NCI-H526 treated with DMSO at 0.1 percent for 48 hours (cell line): ENCODE measurements around the gene KLHL1.

Experiments
- DNase-seq: peaks from one replicate; lab custom pipeline; 2025; lab: John Stamatoyannopoulos, UW

Gene KLHL1

DNA sequence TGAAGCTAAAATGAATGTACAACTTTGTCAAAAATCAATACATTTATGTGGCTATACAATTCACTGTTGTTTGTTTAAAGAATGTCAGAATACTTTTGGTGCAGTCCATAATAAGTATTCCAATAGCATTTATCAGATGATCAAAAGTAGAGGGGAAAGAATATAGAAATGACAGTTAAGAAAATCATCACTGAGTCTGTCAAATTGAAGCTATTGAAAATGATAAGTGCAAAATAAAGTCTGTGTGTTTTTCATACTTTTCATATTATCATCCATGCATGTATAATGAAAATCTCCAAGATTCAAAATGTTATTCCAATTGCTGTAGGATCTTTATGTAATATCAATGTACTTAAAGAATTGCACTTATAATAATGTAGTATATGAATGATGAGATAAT is 93.9 kb downstream of the KLHL1 start:
- no peak for DNase-seq

DNA sequence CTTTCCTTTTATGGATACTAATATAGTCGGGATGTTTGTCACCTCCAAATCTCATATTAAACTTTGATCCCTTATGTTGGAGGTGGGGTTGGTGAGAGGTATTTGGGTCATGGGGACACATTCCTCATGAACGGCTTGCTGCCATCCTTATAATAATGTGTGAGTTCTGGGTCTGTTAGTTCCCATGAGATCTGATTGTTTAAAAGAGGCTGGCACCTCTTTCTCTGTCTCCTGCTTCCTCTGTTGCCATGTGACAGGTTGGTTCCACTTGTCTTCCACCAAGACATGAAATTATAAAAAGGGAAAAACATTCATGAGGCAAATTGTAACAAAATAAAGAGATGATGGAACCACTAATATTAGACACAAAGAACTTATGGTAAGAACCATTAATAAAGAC is 108.4 kb downstream of the KLHL1 start:
- DNase-seq = no peak

DNA sequence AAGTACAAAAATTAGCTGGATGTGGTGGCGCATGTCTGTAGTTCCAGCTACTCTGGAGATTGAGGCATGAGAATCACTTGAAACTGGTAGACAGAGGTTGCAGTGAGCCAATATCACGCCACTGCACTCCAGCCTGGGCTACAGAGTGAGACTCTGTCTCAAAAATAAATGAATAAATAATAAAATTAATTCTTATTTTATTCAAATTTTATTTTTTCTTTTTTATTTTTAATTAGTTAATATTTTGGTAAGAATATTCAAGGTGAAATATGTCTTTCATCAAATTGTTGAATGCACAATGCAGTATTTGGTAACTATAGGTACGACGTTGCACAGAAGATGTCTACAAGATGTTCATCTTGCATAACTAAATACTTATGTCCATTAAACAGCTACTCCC is 111.2 kb downstream of the KLHL1 start:
- DNase-seq = no peak

GRCh38 chr13:69980799-69981198 is 127.5 kb downstream of the KLHL1 start:
- DNase-seq = no peak

DNA sequence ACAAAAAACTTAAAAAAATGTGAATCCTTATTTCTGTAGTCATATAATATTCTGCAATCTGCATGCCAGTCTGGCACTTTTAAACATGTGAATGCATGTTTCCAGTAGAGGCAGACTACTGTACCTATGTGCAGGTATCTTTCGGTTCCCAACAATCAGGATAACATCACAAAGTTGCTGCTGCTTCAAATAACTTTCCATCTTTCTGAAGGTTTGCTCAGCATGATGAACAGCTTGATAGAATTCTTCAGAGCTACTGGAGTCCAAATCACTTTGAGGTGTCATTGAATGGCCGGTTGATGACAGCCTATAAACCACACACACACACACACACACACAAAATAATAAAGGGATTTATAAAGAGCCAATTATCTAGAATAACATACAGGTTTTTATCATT is 132.8 kb downstream of the KLHL1 start:
- no peak for DNase-seq

- DNase-seq = no peak
Observed at GRCh38 chr13:69970520-69970919, 137.7 kb downstream of the KLHL1 start.

- no peak for DNase-seq
Observed at GRCh38 chr13:69959046-69959445, 149.2 kb downstream of the KLHL1 start.

DNA sequence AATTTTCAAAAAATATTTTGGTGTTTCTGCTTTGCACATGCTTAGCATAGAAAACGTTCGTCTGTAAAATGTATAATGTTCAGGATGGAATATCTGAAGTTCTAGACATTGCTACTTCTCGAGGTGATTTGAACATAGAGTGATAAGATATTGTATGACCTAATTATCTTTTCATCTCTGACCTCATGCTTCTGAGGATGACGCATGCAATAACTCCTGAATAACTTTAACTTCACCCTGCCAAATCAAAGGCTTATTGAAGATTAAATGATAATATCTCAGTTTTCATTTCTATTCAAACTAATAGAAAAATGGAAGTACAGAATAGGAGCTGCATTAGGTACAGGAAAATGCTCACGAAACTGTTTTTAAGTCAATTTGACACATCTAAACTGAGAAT is 151.4 kb downstream of the KLHL1 start:
- no peak for DNase-seq

- no peak for DNase-seq
Observed at GRCh38 chr13:69956349-69956748, 151.9 kb downstream of the KLHL1 start.

GRCh38 chr13:69955271-69955670 is 153.0 kb downstream of the KLHL1 start:
- no peak for DNase-seq

GRCh38 chr13:69951412-69951811 is 156.8 kb downstream of the KLHL1 start:
- no peak for DNase-seq

DNA sequence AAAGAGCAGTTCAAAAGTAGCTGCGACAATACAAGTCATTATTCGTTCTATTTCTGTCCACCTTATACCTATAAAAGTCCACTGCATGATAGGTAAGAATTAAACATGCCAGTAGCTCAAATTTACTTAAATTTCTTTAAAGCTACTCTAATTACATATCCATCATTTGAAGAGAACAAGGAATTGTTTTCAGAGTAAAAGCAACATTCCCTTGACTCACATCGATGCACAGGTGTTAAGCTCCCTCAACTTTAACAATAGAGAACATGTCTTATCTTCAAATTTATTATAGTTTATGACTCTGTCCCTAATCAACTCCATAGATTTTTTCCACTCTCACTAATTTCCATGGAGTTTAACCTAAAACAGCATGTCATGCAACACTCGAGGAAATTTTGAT is 158.1 kb downstream of the KLHL1 start:
- DNase-seq = no peak

- DNase-seq = no peak
Observed at GRCh38 chr13:69948016-69948415, 160.2 kb downstream of the KLHL1 start.

- DNase-seq = no peak
Observed at GRCh38 chr13:69947582-69947981, 160.7 kb downstream of the KLHL1 start.

GRCh38 chr13:69946511-69946910 is 161.7 kb downstream of the KLHL1 start:
- DNase-seq = no peak

- peak; percentile 51 for DNase-seq
Observed at GRCh38 chr13:69935043-69935442, 173.2 kb downstream of the KLHL1 start.

- no peak for DNase-seq
Observed at GRCh38 chr13:69928262-69928661, 180.0 kb downstream of the KLHL1 start.

- DNase-seq = no peak
Observed at GRCh38 chr13:69921156-69921555, 187.1 kb downstream of the KLHL1 start.

- no peak for DNase-seq
Observed at GRCh38 chr13:69912630-69913029, 195.6 kb downstream of the KLHL1 start.

- no peak for DNase-seq
Observed at GRCh38 chr13:69910800-69911199, 197.5 kb downstream of the KLHL1 start.

DNA sequence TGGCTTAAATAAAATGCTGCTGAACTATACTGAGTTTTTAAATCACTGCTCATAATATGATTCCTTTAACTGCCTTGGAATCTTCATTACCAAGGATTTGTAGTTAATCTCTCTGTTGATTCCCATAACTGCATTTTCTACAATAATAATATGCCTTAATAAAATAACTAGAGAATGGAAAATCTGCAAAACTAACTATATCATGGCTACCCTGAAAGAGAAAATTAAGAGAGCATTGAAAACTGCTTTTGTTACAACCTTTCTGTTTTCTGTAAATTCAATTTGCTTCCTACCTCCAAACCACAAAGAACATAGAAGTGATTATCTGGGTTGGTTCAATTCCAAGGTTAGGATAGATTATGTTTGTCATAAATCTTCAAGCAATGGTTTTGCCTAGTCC is 203.5 kb downstream of the KLHL1 start:
- no peak for DNase-seq

DNA sequence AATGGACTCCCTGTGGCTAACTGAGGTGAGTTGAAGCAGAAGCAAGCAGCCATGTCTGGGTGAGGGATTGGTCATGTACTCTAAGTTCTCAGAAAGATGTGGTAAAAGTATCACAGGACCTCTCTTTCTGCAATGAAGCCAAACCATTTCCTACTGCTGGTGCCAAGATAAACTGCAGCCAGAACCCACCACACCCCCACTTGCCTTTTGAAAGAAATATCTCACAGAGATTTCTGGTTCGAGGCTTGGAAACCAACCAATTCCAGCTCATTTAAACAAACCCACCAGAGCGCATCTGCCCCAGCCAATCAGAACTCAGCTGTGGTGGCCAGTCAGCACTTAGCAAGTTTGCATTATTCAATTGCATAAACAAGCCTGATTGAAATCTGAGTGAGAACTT is 205.2 kb downstream of the KLHL1 start:
- no peak for DNase-seq

GRCh38 chr13:69882451-69882850 is 225.8 kb downstream of the KLHL1 start:
- DNase-seq = no peak

- no peak for DNase-seq
Observed at GRCh38 chr13:69879936-69880335, 228.3 kb downstream of the KLHL1 start.
